ENCODE results near the gene PRKAG2.

- TF ChIP-seq REST (IDR thresholded peaks at IDR 0.05; ENCODE audit: low read depth) (no peak), NFIC (IDR thresholded peaks at IDR 0.05) (no peak), RAD21 (IDR thresholded peaks at IDR 0.05; ENCODE audit: low read depth) (peak; percentile 56), TAF1 (IDR thresholded peaks at IDR 0.05; ENCODE audit: low read depth) (no peak), EP300 (IDR thresholded peaks at IDR 0.05; ENCODE audit: borderline replicate concordance) (no peak), TEAD4 (IDR thresholded peaks at IDR 0.05) (no peak), YY1 (IDR thresholded peaks at IDR 0.05; ENCODE audit: low read depth) (no peak)
- TF ChIP-seq, protein P1, sequence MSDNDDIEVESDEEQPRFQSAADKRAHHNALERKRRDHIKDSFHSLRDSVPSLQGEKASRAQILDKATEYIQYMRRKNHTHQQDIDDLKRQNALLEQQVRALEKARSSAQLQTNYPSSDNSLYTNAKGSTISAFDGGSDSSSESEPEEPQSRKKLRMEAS (IDR thresholded peaks at IDR 0.05): peak; percentile 62; the same call in 1 of the 2 replicates
- TF ChIP-seq, protein P2, sequence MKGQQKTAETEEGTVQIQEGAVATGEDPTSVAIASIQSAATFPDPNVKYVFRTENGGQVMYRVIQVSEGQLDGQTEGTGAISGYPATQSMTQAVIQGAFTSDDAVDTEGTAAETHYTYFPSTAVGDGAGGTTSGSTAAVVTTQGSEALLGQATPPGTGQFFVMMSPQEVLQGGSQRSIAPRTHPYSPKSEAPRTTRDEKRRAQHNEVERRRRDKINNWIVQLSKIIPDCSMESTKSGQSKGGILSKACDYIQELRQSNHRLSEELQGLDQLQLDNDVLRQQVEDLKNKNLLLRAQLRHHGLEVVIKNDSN (IDR thresholded peaks at IDR 0.05): no peak
These were observed 94.1 kb downstream of the PRKAG2 start for GRCh38 chr7:151782598-151783448.
